ENCODE measurements around the gene MAP2K5. TPM values are rescaled to one million over a fixed set of nuclear protein-coding genes. Genes with fewer than 3 reads are reported as not detected.

MAP2K5 gene
- total RNA-seq, 1 experiment from 2014 or later, result 6.4 TPM

DNA sequence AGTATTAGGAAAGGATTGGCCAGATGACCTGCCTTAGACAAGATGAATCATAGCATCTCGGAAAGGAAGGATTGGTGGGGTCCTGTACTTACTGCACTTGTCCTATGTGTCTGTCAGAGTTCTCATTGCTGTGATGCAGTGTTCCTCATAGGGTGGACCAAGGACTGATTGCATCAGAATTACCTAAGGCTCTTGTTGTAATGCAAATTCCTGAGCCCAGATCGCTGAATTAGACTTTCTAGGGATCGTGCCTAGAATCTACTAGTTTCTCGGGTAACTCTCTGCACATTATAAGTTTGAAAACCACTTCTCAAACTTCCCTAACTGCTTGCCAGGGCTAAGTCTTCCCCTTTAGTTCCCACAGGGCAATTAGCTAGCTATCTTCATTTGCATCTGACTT is 207.9 kb downstream of the MAP2K5 start:
- no peak for DNase-seq (ENCODE audit: low read depth)

DNA sequence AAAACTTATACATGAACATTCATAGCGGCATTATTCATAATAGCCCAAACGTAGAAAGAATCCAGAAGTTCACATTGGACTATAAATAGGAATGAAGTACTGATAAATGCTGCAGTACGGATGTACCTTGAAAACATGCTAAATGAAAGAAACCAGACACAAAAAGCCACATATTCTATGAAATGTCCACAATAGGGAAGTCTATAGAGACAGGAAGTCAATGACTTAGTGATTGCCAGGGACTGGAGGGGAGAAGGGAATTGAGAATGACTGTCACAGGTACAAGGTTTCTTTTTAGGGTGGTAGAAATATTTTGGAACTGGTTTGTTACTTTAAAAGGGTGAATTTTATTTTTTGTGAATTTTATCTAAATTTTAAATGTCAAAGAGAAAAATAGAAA is 211.4 kb downstream of the MAP2K5 start:
- DNase-seq (ENCODE audit: low read depth), result no peak

DNA sequence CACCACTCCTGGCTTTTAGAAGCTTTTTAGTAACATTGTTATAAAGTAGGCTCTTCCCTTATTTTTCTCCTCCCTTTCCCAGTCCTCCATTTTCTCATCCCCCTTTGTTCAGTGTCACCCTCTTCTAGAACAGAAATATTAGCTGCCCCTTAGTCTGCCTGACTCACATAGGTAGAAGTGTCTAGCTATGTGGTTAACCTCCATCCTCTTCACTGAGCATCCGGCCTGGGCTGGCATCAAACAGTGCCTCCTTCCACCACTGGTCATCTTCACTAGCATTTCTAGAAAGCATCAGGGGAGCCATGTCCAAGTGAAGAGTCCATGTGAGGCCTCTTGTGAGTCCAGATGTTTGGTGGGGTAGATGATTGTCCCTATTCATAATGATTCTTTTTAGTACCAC is 212.8 kb downstream of the MAP2K5 start:
- peak; percentile 20 for DNase-seq (ENCODE audit: low read depth)

DNA sequence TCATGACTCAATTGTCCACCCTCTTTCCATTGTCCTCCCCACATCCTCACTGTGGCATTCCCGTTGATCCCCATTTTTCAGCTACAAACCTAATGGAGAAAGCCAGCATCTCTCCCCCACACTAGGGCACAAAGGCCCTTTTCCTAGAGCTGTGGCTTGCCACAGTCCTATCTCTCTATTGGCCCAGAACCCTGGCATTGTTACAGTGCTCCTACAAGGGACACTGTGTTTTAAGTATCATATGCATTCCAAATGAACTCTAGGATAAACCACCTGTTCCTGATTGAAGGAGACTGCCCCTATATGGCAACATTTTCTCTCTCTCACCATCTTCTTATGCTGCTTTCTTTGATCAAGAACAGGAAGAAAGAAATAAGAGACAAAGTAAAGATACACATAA is 213.4 kb downstream of the MAP2K5 start:
- DNase-seq (ENCODE audit: low read depth), result no peak

DNA sequence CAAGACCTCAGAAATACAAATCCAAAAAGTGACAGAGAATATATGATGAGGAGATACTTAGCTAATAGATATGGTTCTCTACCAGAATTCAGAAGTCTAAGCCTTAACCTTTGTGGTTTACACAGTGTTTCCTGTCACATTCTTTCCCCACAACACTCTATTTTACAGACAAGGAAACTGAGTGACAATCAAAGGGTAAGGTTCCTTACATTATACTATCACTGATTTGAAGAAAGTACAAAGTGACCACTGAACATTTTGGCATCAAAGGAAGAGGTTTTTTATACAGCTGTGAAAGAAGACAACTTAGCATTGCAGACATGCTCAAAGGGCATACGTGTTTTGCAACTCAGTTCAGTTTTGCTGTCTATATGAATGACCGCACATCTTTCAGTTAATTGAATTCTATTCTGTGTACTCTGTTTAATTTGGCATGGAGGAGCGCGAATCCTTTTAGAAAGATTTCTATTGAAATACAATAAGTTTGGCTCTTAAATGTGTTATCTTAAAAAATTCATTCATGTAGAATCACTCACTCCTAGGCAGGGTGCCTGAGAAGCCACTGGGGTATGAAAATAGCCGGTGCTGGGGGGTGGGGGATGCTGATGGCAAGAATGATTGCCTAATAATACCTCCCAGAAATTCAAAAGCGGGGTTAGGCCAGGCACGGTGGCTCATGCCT is 216.3 kb downstream of the MAP2K5 start:
- DNase-seq (ENCODE audit: low read depth), result no peak

DNA sequence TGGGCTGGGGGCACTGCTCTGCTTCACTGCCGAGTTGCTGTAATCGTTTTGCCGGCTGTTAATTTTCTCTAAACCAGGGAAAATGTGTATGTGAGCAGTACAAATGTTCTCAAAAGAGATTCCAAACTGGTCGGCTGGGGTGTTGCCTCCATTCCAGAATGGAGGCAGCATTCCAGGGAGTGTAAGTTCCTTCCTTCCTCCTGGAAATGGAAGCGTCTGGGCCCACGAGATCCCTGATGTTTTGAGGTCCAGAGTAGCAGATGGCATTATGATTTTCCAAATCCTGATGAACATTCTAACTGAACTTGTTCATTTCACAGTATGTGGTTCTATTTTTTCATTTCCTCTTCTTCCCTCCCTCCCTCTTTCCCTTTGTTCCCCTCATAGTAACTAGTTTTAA is 218.4 kb downstream of the MAP2K5 start:
- DNase-seq (ENCODE audit: low read depth), result no peak

DNA sequence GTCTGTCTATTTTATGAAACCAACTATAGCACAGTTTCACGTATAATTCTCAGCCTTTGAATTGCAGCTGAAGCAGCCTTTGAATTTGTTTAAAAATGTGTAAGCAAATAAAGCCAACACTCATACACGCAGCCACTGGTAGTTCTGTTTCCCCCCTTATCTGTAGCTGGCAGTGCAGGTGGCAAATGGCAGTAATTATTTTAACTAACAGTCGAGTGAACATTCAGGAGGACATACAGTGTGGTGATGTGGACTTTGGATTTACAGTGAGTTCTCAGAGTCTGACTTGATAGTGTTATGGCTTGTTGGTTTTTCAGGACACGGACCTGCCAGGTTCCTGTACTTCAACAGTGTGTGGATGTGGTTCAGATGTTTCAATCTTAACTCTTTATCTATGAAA is 218.8 kb downstream of the MAP2K5 start:
- no peak for DNase-seq (ENCODE audit: low read depth)

DNA sequence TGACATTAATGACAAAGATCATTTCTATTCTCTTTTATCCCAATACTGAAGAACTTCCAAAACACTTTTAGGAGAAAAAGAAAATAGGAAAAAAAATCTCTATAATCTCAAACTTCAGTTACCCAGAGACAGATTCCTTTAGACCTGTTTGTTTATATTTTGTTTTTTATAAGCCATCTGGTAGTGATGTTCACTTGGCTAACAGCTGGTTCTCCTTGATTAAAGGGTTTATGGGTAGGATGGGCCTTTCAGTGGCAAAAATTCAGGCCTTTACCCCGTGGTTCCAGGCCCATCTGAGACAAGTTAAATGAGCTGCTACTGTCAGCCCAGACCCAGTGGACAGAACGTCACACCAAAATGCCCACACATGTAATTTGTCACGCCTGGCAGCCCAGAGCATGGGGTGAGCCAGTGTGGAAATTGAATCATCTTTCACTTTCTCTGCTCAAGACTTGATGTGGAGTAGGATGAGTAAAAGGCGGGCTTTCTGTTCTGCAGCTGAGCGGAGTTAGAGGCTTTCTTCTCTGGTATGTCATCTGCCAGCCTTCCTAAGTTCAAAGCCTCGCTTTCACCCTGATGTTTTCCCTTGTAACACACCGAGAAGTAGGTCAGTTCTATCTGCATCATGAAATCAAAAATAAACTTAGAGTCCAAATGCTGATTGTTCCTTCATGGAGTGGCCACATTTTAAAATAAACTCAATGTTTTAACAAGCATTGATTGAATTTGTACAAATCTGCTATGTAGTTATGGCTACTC is 220.3 kb downstream of the MAP2K5 start:
- DNase-seq (ENCODE audit: low read depth), result no peak

DNA sequence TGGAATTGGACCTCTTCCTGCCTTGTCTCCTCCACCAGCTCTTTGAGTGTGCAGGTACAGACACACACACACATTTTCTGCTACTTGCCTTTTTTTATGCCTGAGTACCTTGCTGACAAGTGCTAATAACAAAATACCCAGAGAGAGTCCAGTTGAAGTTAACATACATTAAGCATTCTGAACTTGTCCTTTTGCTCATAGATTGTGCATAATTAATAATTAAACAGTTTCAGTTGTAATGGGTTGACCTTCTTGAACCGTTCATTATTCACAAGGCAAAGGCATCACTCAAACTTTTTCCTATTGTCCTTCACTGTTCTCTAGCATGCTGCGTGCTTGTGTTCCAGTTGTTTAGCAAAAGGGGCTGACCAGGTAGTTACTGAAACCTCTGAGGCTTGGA is 223.2 kb downstream of the MAP2K5 start:
- no peak for DNase-seq (ENCODE audit: low read depth)

DNA sequence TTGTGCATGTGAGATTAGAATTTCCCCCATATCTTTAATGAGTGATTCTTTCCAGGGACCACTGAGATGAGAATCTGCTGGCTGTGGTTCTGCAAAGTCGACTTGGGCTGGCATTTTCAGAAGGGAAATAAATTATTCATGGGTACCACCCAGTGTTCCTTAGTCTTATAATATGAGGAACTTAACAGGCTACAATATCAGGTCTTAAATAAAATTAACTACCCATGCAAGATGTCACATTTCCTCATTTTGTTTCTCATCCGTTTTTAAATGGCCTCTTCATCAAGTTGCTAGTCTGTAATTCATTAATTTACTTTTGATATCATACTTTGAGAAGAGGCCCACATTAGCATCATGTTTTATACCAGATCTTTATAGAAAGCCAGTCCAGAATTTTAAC is 224.5 kb downstream of the MAP2K5 start:
- DNase-seq (ENCODE audit: low read depth), result no peak

DNA sequence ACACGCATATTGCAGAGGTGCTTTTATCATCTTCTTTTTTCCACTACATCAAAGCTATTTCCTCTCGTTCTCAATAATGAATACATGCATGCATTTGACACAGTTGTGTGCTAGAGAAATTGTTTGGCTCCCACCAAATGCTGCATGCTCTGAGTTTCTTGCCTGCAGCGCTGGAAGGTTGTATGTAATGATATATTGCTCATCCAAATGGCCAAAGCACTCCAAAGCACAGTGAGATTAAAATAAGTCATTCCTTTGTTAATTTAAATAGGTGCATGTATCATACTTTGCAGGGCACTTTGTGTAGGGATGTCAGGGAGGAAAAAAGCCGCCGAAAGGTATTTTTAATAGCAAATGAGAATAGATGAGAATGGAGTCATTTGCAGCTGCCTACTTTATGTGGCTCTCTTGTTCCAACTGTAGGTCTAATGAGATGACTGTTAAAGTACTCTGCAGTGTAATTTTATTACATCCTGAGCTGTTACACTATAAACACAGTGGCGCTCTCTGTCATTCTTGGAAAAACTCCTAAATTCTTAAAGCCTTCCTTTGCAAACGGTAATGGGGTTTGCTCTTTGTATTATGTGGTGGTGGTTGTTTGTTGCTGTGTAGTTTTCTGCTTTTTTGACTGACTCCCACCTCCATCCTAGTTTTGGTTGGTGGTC is 225.9 kb downstream of the MAP2K5 start:
- DNase-seq (ENCODE audit: low read depth), result no peak

DNA sequence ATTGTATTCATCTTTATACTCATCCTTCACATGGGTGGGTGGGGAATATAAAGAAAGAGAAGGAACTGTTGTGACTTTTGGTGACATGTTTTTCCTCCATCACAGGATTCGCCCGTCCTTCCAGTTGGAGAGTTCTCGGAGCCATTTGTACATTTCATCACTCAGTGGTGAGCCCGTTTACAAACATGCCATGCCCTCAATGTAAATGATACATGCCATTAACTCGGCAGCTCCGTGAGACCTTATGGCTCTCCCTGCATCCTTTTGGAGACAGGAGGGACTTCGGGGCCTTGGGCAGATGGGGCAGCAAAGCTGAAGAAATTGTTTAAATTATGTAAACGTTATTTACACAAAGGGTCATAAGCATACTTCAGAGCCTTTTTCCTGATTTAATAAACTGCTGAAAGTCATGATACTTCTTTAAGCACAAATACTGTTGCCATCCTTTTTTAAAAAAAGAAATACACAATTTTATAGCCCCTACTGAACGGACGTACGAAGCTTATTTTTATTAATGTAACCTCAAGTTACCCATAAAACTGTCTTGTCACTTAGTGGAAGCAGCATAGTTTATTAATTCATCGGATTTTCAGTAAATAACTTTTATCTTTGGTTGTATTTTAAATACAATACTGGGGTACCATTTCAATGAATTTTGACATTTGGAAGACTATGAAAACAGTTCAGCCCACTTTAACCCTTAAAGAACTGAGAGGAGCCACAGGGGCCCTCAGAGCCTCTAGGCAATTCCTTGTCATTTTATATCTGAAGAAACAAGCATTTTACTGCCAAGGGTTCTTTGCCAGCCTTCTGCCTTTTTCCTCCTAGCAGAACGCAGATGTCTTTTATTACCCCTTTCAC is 227.2 kb downstream of the MAP2K5 start:
- no peak for DNase-seq (ENCODE audit: low read depth)

DNA sequence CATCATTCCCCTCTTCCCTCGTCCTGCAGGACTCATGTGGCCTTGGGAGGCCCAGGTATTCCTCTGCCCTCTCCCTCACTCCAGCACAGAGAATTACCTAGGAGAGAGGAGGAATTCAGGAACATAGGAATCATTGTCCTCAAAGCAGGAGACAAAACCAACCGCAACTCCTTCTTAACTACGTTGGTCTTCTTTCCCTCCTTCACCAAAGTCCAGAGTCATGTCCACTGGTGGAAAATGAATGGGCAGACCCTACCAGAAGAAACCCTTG is 227.8 kb downstream of the MAP2K5 start:
- no peak for DNase-seq (ENCODE audit: low read depth)

DNA sequence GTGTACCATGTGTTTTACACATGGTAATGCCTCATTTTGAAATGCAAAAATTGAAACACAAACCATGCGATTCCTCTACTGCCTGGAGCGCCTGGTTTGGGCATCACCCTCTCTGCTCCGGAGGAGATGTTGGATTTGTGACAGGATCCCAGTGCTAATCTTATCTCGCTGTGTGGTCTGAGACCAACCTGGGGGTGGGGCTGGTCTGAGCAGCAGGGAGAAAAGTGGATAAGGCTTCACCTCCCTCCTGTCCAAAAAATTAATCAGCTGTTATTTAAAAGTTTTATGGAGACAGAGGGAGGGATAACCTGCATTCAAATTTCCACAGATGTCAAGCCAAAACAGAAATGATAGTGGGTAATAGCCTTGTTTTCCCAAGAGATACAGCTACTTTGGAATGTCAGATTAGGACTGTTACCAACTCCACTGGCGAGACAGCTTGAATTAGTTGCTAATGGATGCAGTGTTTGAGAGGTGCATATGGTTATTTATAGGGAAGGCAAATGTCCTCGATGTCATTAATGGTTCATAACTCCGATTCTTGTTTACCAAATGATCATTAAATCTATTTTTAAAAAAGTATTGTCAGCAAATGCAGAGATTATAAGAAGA is 228.8 kb downstream of the MAP2K5 start:
- no peak for DNase-seq (ENCODE audit: low read depth)

DNA sequence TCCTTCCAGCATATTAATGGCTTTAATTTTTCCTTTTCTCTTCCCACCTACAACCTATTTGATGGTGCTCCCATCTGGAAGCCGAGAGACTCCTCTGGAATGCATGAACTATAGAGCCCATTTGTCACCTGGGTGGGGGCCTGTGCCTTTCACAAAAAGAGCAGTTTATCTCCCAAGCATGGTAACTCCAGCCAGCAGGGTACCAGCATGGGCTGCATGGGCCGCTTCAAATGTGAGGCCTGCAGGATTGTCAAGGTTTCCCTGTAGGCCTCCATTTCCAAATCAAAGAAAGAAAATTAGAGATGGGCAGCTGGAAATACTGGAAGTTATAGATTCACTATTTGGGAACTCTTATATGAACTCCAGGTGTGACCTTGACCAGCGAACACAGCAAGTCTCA is 232.1 kb downstream of the MAP2K5 start:
- DNase-seq (ENCODE audit: low read depth), result no peak

DNA sequence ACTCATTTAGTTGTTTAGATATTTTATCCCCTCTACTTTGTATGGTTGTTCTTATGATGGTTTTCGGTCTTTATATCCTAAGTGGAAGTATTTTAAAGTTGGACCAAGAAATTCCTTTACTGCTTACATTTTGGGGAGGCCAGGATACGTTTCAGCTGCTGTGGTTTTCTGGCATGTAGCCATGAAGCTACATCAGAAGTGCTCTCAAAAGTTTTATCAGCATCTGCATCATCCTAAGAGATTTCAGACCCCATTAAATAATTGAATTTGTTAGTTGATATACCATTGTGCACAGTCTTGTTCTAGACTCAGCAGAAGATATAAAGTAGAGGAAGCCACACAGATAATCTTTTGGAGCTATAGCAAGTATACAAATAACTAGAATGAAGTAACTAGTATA is 232.7 kb downstream of the MAP2K5 start:
- DNase-seq (ENCODE audit: low read depth), result no peak

DNA sequence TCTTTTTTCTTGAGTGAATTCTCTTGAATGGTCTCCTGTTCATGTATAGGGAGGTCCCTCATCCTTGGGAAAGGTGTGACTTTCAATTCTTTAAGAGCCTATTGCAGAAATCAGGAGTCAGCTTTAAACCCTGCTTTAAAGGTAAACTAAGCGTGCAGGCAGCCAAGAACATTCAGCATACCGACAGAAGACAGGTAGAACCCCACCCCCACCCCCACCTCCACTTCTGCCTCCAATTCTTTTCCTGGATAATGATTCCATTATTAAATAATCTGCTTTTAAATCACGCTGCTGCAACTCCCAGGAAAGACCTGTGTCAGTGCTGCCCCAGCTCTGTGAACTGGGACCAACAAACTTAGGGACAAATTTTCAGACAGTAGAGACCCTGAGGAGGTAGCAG is 233.5 kb downstream of the MAP2K5 start:
- DNase-seq (ENCODE audit: low read depth), result no peak

DNA sequence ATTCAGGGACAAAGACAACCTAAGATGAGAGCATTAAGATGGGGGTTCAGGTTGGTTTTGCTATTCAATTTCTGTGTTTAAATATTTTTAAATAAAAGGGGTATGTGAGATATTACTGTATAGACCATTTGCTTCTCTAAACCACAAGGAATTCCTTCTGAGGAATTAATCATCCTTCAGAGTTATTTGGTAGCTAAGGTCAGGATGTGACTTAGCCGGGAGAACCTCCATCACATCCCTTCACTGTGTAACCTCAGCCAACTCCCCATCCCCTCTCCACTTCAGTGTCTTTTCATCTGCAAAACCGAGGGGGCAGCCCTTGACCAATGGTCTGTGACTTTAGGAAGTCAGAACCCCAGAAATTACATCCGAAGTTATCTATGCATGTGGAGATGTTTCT is 234.1 kb downstream of the MAP2K5 start:
- DNase-seq (ENCODE audit: low read depth), result peak; percentile 77

DNA sequence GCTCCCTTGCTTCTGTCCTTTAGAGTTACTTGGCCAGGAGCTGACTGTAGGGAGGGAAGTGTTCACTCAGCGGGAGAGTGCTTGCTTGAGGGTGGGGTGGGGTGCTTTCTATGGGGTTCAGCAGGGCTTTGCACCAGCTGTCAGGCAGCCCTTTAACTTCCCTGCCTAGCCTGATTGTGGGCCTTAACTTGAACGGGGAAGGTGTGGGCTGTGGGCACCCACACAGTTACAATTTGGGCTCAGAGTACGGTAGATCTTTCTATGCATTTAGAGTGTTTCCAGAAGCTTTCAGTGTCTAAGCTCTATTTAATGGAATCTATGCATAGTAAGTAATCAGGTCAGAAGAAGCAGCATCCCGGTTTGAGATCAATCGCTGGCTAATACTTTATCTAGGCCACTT is 234.6 kb downstream of the MAP2K5 start:
- DNase-seq (ENCODE audit: low read depth), result no peak

DNA sequence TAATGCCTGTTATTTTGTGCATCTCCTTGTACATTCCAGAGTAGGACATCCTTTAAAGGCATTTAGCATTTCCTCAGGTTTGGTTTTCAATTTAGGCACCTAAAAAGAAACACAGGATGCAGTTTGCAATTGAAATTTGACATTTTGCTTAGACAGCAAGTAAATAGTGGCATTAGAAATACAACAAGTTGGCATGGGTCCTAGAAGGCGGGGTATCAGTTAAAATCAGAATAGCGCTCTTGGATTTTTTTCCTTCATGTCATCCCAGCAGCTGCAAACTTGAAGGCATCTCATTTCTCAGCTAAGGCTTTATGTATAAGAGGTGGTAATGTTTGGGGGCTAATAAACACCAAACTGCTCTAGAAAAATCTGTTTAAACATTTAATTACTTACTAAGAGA is 235.3 kb downstream of the MAP2K5 start:
- DNase-seq (ENCODE audit: low read depth), result no peak

DNA sequence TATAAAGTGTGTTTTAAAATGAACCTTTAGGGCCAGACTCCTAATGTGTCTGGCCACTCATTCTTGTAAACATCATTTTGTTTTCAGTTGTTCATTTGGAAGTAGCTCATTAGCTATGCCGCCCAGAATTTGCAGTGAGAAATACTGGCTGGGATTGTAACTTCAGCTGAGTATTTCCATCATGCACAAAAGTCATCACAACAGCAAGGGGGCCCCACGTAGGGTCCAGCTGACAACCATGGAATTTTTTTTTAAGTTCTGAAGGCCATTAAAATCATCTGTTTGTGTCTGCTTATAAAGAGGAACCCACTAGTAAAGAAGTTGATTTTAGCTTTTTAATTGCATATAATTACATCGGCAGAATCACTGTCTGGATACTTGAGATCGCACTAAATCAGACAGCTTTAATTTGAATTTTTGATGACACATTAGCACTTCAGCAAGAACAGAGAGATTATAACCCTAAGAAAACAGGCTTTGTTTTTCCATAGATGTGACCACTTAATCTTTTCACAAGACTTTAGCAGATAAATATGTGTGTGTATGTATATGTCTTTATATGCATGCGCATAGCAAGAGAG is 236.6 kb downstream of the MAP2K5 start:
- no peak for DNase-seq (ENCODE audit: low read depth)

Data from HT1080 (cell line).